GM23338 (cell line): ENCODE data around the gene PEX10. TPM values are rescaled to one million over a fixed set of nuclear protein-coding genes. Genes with fewer than 3 reads are reported as not detected.

ENCODE experiments used
- ATAC-seq: fragments of 200-7000 bp; cut with Tn5 transposase; 3 replicates; pipeline ENCODE4 v1.9.1; 2020
- DNase-seq: peaks from one replicate; pipeline ENCODE4 v3.0.0-alpha.2; 2015; ENCODE audit warnings: low spot score
- H2AFZ ChIP-seq: fragments of 200-600 bp; sonication (generic); 2 replicates; pipeline ENCODE4 v1.8.0; 2016; ENCODE audit warnings: antibody characterized with exemption, mild to moderate bottlenecking, moderate library complexity
- H3F3A ChIP-seq: fragments of 200-600 bp; sonication (generic); replicated peaks from 2 replicates; pipeline ENCODE4 v1.8.0; 2017; ENCODE audit warnings: antibody characterized with exemption, mixed run types, low read depth
- H3K27ac ChIP-seq: fragments of 200-600 bp; sonication (generic); 2 replicates; pipeline ENCODE4 v1.6.1; 2016; ENCODE audit warnings: low read depth
- H3K27me3 ChIP-seq: fragments of 200-600 bp; sonication (generic); 2 replicates; pipeline ENCODE4 v1.8.0; 2016; ENCODE audit warnings: mild to moderate bottlenecking, mixed run types, moderate library complexity; ENCODE audit not compliant: insufficient read depth
- H3K36me3 ChIP-seq: fragments of 200-600 bp; sonication (generic); 2 replicates; pipeline ENCODE4 v1.8.0; 2016; ENCODE audit warnings: mild to moderate bottlenecking; ENCODE audit not compliant: insufficient read depth
- H3K4me1 ChIP-seq: fragments of 200-600 bp; sonication (generic); 2 replicates; pipeline ENCODE4 v1.8.0; 2016; ENCODE audit warnings: mild to moderate bottlenecking, moderate library complexity; ENCODE audit not compliant: insufficient read depth
- H3K4me2 ChIP-seq: fragments of 200-600 bp; sonication (generic); 2 replicates; pipeline ENCODE4 v1.7.1; 2017; ENCODE audit warnings: mixed run types
- H3K4me3 ChIP-seq: fragments of 200-600 bp; sonication (generic); 2 replicates; pipeline ENCODE4 v1.6.1; 2016; ENCODE audit warnings: mixed run types
- H3K79me2 ChIP-seq: fragments of 200-600 bp; sonication (generic); replicated peaks from 2 replicates; pipeline ENCODE4 v1.8.0; 2017; ENCODE audit warnings: mild to moderate bottlenecking; ENCODE audit not compliant: insufficient read depth
- H3K9me2 ChIP-seq: fragments of 200-600 bp; sonication (generic); 2 replicates; pipeline ENCODE4 v1.8.0; 2017; ENCODE audit not compliant: insufficient read depth
- H4K20me1 ChIP-seq: fragments of 200-600 bp; sonication (generic); replicated peaks from 2 replicates; pipeline ENCODE4 v1.8.0; 2017; ENCODE audit warnings: mild to moderate bottlenecking; ENCODE audit not compliant: insufficient read depth
- H3K27ac Mint-ChIP-seq: 2 replicates; pipeline ENCODE4 v1.8.0; 2020; ENCODE audit warnings: inconsistent platforms, mild to moderate bottlenecking, moderate library complexity, mixed read lengths
- H3K27me3 Mint-ChIP-seq: 3 replicates; pipeline ENCODE4 v1.8.0; 2022; ENCODE audit warnings: low read depth, mild to moderate bottlenecking, moderate library complexity, mixed read lengths, inconsistent platforms; ENCODE audit not compliant: insufficient read depth, poor library complexity
- H3K36me3 Mint-ChIP-seq: 3 replicates; pipeline ENCODE4 v1.8.0; 2021; ENCODE audit warnings: low read depth, mild to moderate bottlenecking, inconsistent platforms, moderate library complexity, mixed read lengths
- H3K4me1 Mint-ChIP-seq: 3 replicates; pipeline ENCODE4 v1.8.0; 2020; ENCODE audit warnings: mild to moderate bottlenecking, inconsistent platforms, mixed read lengths
- H3K4me3 Mint-ChIP-seq: 3 replicates; pipeline ENCODE4 v1.8.0; 2021; ENCODE audit warnings: moderate library complexity, mild to moderate bottlenecking, inconsistent platforms, mixed read lengths
- H3K9me3 Mint-ChIP-seq: 3 replicates; pipeline ENCODE4 v1.8.0; 2020; ENCODE audit warnings: moderate library complexity, mild to moderate bottlenecking, inconsistent platforms, mixed read lengths
- EZH2phosphoT487 ChIP-seq: fragments of 200-600 bp; sonication (generic); IDR thresholded peaks from one replicate; pipeline ENCODE4 v1.8.1; 2018; ENCODE audit warnings: antibody characterized with exemption; ENCODE audit not compliant: unreplicated experiment
- POLR2AphosphoS5 ChIP-seq: IDR thresholded peaks from 2 replicates; pipeline ENCODE4 v1.6.1; 2016; ENCODE audit warnings: antibody characterized with exemption, low read depth
- ZNF114 ChIP-seq: fragments of 250-450 bp; sonication (Bioruptor Pico); IDR thresholded peaks from 2 replicates; pipeline ENCODE4 v1.5.0; 2020; ENCODE audit warnings: mild to moderate bottlenecking, moderate library complexity
- polyA plus RNA-seq: library from polyadenylated mRNA; unstranded; fragments of >200 nt; fragmentation: Nextera tagmentation; extraction: Ambion mirVana; gene quantifications from 2 replicates; pipeline ENCODE4 v1.2.1, GENCODE V29; 2016
- total RNA-seq: library from RNA; depleted of rRNA; stranded (reverse); fragments of >200 nt; shearing (Covaris generic); gene quantifications from 2 replicates; pipeline ENCODE4 v1.2.3, GENCODE V29; 2014
- TF ChIP-seq, protein P1 (sequence below): IDR thresholded peaks from 2 replicates; pipeline ENCODE4 v1.6.1; 2016; ENCODE audit warnings: antibody characterized with exemption
- TF ChIP-seq, protein P2 (sequence below): IDR thresholded peaks from one replicate; pipeline ENCODE4 v1.6.1; 2018; ENCODE audit warnings: antibody characterized with exemption; ENCODE audit not compliant: unreplicated experiment

The PEX10 gene
- total and polyA plus RNA-seq, 2 experiments from 2014 or later = 15.0 to 53.9 TPM

DNA sequence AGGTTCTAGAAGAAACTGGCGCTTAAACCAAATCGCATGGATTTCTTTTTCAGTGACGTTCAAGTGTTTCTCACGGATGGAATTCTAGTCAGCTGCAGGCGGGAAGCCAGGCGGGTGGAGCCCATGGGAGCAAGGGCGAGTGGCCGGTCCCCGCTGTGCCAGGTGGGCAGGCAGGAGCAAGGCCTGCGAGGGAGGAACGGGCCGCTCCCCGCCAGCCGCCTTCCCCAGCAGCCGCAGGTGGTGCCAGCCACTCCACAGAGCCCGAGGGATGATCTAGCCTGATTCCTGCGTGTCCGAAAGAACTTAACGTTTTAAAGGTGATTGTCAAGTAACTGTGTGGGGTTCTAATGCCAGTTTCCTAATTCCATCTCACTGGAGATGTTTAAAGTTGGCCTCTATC is 9.1 kb downstream of the PEX10 start:
- H3K4me2 ChIP-seq = no peak overlapping the region
- Mint-ChIP-seq H3K4me3 (no peak overlapping the region), H3K9me3 (no peaks in the 10 kb centered on the region; the same call in 2 of the 3 replicates), H3K27me3 (peaks cover 15% of the 10 kb centered on the region), H3K27ac (no peak overlapping the region), H3K36me3 (peaks cover 70% of the 10 kb centered on the region), H3K4me1 (no peaks in the 10 kb centered on the region; the same call in 2 of the 3 replicates)
- peaks cover 14% of the 10 kb centered on the region; the same call in 1 of the 2 replicates for H3F3A ChIP-seq
- H3K27me3 ChIP-seq = no peaks in the 10 kb centered on the region
- TF ChIP-seq ZNF114 (CRISPR knock-in tag) = no peak
- TF ChIP-seq, protein P1, sequence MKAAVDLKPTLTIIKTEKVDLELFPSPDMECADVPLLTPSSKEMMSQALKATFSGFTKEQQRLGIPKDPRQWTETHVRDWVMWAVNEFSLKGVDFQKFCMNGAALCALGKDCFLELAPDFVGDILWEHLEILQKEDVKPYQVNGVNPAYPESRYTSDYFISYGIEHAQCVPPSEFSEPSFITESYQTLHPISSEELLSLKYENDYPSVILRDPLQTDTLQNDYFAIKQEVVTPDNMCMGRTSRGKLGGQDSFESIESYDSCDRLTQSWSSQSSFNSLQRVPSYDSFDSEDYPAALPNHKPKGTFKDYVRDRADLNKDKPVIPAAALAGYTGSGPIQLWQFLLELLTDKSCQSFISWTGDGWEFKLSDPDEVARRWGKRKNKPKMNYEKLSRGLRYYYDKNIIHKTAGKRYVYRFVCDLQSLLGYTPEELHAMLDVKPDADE = no peak
- TF ChIP-seq, protein P2, sequence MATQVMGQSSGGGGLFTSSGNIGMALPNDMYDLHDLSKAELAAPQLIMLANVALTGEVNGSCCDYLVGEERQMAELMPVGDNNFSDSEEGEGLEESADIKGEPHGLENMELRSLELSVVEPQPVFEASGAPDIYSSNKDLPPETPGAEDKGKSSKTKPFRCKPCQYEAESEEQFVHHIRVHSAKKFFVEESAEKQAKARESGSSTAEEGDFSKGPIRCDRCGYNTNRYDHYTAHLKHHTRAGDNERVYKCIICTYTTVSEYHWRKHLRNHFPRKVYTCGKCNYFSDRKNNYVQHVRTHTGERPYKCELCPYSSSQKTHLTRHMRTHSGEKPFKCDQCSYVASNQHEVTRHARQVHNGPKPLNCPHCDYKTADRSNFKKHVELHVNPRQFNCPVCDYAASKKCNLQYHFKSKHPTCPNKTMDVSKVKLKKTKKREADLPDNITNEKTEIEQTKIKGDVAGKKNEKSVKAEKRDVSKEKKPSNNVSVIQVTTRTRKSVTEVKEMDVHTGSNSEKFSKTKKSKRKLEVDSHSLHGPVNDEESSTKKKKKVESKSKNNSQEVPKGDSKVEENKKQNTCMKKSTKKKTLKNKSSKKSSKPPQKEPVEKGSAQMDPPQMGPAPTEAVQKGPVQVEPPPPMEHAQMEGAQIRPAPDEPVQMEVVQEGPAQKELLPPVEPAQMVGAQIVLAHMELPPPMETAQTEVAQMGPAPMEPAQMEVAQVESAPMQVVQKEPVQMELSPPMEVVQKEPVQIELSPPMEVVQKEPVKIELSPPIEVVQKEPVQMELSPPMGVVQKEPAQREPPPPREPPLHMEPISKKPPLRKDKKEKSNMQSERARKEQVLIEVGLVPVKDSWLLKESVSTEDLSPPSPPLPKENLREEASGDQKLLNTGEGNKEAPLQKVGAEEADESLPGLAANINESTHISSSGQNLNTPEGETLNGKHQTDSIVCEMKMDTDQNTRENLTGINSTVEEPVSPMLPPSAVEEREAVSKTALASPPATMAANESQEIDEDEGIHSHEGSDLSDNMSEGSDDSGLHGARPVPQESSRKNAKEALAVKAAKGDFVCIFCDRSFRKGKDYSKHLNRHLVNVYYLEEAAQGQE = no peak
- DNase-seq (no peak), ATAC-seq (no peak)
- H3K4me3 ChIP-seq = no peak overlapping the region
- no peaks in the 10 kb centered on the region; the same call in 1 of the 2 replicates for H4K20me1 ChIP-seq
- H3K9me2 ChIP-seq = no peaks in the 10 kb centered on the region
- H3K27ac ChIP-seq = 0 out of 2 replicates have a peak overlapping the region, but pooled peaks have one; percentile 50
- H3K79me2 ChIP-seq = no peaks in the 10 kb centered on the region
- peaks cover 5% of the 10 kb centered on the region; the same call in 1 of the 2 replicates for H3K36me3 ChIP-seq
- H2AFZ ChIP-seq = no peak overlapping the region
- H3K4me1 ChIP-seq = no peaks in the 10 kb centered on the region

DNA sequence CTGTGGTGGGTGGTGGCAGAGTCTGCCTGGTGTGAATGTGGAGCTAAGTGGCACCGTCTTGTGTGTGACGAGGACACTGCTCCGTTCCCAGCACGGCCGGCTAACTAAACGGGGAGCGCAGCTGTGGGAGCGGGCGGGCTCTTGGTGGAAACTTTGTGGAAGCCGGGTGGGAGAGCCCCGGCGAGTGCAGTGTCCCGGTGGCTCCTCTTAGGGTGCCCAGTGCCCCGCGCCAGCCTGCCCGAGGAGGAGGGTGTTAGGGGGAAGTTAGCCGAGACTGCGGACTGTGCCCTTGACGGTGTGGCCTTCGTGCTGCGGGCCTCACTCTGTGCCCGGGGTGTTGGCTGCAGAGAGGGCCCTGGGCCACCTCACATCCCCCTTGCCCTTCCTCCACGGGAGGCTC is 9.9 kb downstream of the PEX10 start:
- no peaks in the 10 kb centered on the region; the same call in 1 of the 2 replicates for H4K20me1 ChIP-seq
- Mint-ChIP-seq H3K27me3 (peaks cover 12% of the 10 kb centered on the region), H3K4me3 (no peak overlapping the region), H3K4me1 (no peaks in the 10 kb centered on the region; the same call in 2 of the 3 replicates), H3K27ac (no peak overlapping the region), H3K9me3 (no peaks in the 10 kb centered on the region; the same call in 2 of the 3 replicates), H3K36me3 (peaks cover 72% of the 10 kb centered on the region)
- H3K79me2 ChIP-seq = peaks cover 2% of the 10 kb centered on the region; the same call in 1 of the 2 replicates
- H2AFZ ChIP-seq = no peak overlapping the region
- no peaks in the 10 kb centered on the region for H3K27me3 ChIP-seq
- peaks cover 5% of the 10 kb centered on the region; the same call in 1 of the 2 replicates for H3K36me3 ChIP-seq
- ATAC-seq (no peak), DNase-seq (no peak)
- no peaks in the 10 kb centered on the region for H3K9me2 ChIP-seq
- H3K4me1 ChIP-seq = no peaks in the 10 kb centered on the region
- no peak overlapping the region for H3K4me2 ChIP-seq
- no peak overlapping the region for H3K27ac ChIP-seq
- no peak overlapping the region for H3K4me3 ChIP-seq
- peaks cover 14% of the 10 kb centered on the region; the same call in 1 of the 2 replicates for H3F3A ChIP-seq
- TF ChIP-seq ZNF114 (CRISPR knock-in tag) = no peak
- no peak for TF ChIP-seq POLR2AphosphoS5
- TF ChIP-seq, protein P1 = no peak
- TF ChIP-seq, protein P2 = no peak
- no peak for TF ChIP-seq EZH2phosphoT487
